Measurements from ENCODE around the gene HPDL. TPM values are rescaled to one million over a fixed set of nuclear protein-coding genes. Genes with fewer than 3 reads are reported as not detected.

The HPDL gene
- total and polyA plus RNA-seq, 2 of the 8 experiments (the other 6 are each of a cell fraction or from before 2014, with no cell fraction given): 58.5 to 62.7 TPM

DNA sequence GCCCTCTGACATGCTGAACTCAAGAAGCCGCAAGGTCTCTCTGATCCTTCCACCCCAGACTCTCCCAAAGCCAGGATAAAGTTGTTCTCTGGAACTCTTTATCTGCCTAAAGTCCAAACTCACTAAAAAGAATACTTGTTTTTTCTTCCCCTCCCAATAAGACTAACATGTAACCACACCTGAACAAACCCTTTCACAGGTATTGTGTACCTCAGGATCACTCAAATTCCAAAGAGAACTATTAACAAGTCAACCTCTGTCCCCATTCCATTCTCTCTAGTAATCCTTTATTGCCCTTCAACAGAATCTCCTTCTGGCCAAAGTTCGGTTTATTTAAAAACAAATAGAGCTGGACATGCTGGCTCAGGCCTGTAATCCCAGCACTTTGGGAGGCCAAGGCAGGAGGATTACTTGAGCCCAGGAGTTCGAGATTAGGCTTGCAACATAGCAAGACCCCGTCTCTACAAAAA lies 9.2 kb downstream of the HPDL start (continued):
- TF ChIP-seq, protein P1, sequence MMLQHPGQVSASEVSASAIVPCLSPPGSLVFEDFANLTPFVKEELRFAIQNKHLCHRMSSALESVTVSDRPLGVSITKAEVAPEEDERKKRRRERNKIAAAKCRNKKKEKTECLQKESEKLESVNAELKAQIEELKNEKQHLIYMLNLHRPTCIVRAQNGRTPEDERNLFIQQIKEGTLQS (IDR thresholded peaks at IDR 0.05; ENCODE audit: insufficient read depth, low read depth, low read length): no peak
- TF ChIP-seq HDAC6 (IDR thresholded peaks at IDR 0.05; ENCODE audit: low read depth, low read length) (no peak), ZNF274 (IDR thresholded peaks at IDR 0.05; ENCODE audit: borderline replicate concordance, extremely low read depth, low read length) (no peak)

All from H1 (cell line).